ENCODE data around the gene TTC31. TPM values are rescaled to one million over a fixed set of nuclear protein-coding genes. Genes with fewer than 3 reads are reported as not detected.
"Not testable (repeated sequence)": the region's sequence is repeated elsewhere in the genome, so short reads cannot be mapped to it uniquely, and the experiment has no call there.

Gene TTC31
- total RNA-seq, 2 donors from 2014 or later = 27.2 to 32.4 TPM

GRCh38 chr2:74447230-74447999 is 35.5 kb upstream of the TTC31 start:
- ATAC-seq (replicated peaks) = no peak

DNA sequence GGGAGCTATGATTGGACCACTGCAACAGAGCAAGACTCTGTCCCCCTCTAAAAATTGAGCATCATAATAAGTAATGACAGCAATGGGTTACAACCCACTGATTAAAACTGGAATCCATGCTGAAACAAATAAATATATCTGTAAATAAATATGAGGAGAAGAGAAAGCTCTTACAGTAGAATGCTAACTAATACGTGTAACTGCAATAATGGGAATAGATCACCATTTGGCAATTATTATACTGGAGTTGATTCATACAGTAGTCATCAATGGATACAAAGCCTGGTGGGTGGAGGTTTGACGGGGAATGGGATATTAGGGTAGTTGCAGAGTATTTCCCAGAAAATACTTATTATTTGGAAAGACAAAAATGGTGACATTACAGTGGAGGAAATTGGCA is 34.1 kb upstream of the TTC31 start:
- H3K4me3 Mint-ChIP-seq = no peak overlapping the region
- no peak overlapping the region for H3K27ac Mint-ChIP-seq
- no peak for ATAC-seq (replicated peaks)
- H3K9me3 Mint-ChIP-seq = no peaks in the 10 kb centered on the region
- H3K4me1 Mint-ChIP-seq = peaks cover 5% of the 10 kb centered on the region
- H3K27me3 Mint-ChIP-seq = no peaks in the 10 kb centered on the region
- no peaks in the 10 kb centered on the region for H3K36me3 Mint-ChIP-seq (ENCODE audit: low read depth)

More at GRCh38 chr2:74447230-74447999, 35.5 kb upstream of the TTC31 start:
- H3K9me3 Mint-ChIP-seq = no peaks in the 10 kb centered on the region
- H3K36me3 Mint-ChIP-seq (ENCODE audit: low read depth) = no peaks in the 10 kb centered on the region
- no peak overlapping the region for H3K4me3 Mint-ChIP-seq
- peaks cover 1% of the 10 kb centered on the region for H3K27me3 Mint-ChIP-seq
- no peaks in the 10 kb centered on the region for H3K4me1 Mint-ChIP-seq
- no peak overlapping the region for H3K27ac Mint-ChIP-seq

DNA sequence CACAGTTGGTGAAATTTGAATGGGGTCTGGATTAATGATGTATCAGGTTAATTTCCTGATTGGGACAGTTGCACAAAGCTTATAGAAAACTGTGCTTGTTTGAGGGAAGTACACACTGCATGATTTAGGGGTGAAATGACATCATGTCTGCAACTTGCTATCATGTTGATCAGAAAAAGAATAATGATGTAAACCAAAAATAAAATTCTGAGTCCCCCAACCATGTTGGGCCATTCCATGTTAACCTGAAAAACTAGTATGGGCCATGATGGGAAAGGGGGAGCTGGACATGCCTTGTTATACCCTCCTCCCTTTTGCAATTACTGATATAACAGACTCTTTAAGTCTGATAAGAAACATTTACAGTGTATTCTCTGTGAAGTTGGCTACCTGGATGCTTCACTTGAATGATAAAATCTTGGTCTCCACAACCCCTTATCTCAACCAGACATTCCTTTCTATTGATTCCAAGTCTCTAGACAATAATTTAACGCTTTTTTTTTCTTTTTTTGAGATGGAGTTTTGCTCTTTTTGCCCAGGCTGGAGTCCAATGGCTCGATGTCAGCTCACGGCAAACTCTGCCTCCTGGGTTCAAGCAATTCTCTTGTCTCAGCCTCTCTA is 32.2 kb upstream of the TTC31 start:
- H3K36me3 Mint-ChIP-seq (ENCODE audit: low read depth) = peaks cover 13% of the 10 kb centered on the region
- no peak overlapping the region for H3K27ac Mint-ChIP-seq
- H3K9me3 Mint-ChIP-seq = no peaks in the 10 kb centered on the region
- ATAC-seq (replicated peaks) = no peak
- H3K4me3 Mint-ChIP-seq = no peak overlapping the region
- peaks cover 20% of the 10 kb centered on the region for H3K4me1 Mint-ChIP-seq
- H3K27me3 Mint-ChIP-seq = no peaks in the 10 kb centered on the region

- Mint-ChIP-seq H3K9me3 (no peaks in the 10 kb centered on the region), H3K4me1 (peaks cover 46% of the 10 kb centered on the region), H3K27ac (peak within 1 kb of the TSS; percentile 99), H3K4me3 (peak within 1 kb of the TSS; percentile 100), H3K27me3 (no peaks in the 10 kb centered on the region), H3K36me3 (ENCODE audit: low read depth) (peaks cover 41% of the 10 kb centered on the region)
- ATAC-seq (replicated peaks) = peak; percentile 65
Observed at GRCh38 chr2:74454654-74455511, 28.0 kb upstream of the TTC31 start, which contains the start of gene INO80B. Gene INO80B (plus strand): TSS chr2:74455087. CDS start chr2:74455117, 30 bp downstream.

DNA sequence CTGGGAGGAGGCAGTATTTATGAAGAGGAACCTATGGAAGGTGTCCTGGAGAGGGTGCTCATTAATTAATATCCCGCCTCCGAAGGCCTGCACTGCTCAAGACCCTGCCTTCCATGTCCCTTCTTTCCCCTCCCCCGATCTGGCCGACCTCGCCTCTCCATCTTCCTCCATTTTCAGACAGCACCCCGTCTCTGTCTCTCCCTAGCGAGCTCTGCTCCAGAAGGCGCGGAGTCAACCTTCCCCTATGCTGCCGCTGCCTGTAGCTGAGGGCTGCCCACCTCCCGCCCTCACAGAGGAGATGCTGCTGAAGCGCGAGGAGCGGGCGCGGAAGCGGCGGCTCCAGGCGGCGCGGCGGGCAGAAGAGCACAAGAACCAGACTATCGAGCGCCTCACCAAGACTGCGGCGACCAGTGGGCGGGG is 25.7 kb upstream of the TTC31 start:
- peaks cover 46% of the 10 kb centered on the region for H3K4me1 Mint-ChIP-seq
- peak overlapping the region; percentile 100 for H3K4me3 Mint-ChIP-seq
- H3K36me3 Mint-ChIP-seq (ENCODE audit: low read depth) = peaks cover 51% of the 10 kb centered on the region
- peak overlapping the region; percentile 99 for H3K27ac Mint-ChIP-seq
- no peaks in the 10 kb centered on the region for H3K27me3 Mint-ChIP-seq
- H3K9me3 Mint-ChIP-seq = no peaks in the 10 kb centered on the region
- no peak for ATAC-seq (replicated peaks)

- H3K36me3 Mint-ChIP-seq (ENCODE audit: low read depth) = peaks cover 56% of the 10 kb centered on the region
- H3K27ac Mint-ChIP-seq = peak overlapping the region; percentile 99
- no peaks in the 10 kb centered on the region for H3K9me3 Mint-ChIP-seq
- peak overlapping the region; percentile 100 for H3K4me3 Mint-ChIP-seq
- peak; percentile 27 for ATAC-seq (replicated peaks)
- peaks cover 46% of the 10 kb centered on the region for H3K4me1 Mint-ChIP-seq
- no peaks in the 10 kb centered on the region for H3K27me3 Mint-ChIP-seq
Observed at GRCh38 chr2:74457549-74458131, 25.2 kb upstream of the TTC31 start.

DNA sequence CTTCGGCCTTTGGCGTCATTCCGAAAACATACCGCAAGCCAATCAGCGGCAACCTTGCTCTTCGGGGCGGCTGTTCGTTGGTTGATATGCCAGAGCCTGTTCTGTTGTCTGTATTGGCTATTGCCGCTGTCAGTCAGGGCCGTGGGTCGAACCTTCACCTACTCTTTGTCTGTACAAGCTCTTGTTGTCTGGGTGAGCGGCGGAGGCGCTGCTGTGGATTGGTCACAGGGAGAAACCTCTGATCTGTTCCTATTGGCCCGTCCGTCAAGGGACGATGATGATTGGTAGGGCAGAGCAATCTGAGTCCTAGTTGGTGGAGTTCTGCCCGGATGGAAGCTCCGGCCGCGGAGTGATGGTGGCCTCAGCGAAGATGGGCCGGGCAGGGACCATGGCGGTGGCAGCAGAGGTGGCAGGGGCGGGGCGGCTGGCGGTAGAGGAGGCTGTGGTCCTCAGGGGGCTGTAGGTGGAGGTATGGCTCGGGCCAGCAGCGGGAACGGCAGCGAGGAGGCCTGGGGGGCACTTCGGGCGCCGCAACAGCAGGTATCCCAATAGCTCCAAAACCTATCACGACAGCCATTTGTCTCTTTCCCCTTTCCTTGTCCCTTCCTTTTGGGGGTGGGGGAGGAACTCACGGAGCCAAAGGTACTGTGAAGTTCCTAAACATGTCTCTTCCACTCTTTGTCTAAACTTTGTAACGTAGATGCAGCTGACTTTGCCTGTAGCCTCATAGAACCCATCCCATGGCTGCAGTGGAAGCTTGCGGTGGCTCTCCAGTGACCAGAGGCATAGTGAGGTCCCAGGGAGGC is 24.5 kb upstream of the TTC31 start, which contains the start of gene WBP1:
WBP1 (plus strand) TSS at position 307 of the 806 bp plus-strand sequence; CDS start at position 472, 165 bp downstream.
- Mint-ChIP-seq H3K27ac (peak within 1 kb of the TSS; percentile 99), H3K4me1 (peaks cover 45% of the 10 kb centered on the region), H3K36me3 (ENCODE audit: low read depth) (peaks cover 63% of the 10 kb centered on the region), H3K4me3 (peak within 1 kb of the TSS; percentile 100), H3K9me3 (no peaks in the 10 kb centered on the region), H3K27me3 (no peaks in the 10 kb centered on the region)
- ATAC-seq (replicated peaks) = peak; percentile 89

- peak overlapping the region; percentile 99 for H3K27ac Mint-ChIP-seq
- peaks cover 46% of the 10 kb centered on the region for H3K4me1 Mint-ChIP-seq
- ATAC-seq (replicated peaks) = no peak
- peak overlapping the region; percentile 100 for H3K4me3 Mint-ChIP-seq
- H3K9me3 Mint-ChIP-seq = no peaks in the 10 kb centered on the region
- peaks cover 65% of the 10 kb centered on the region for H3K36me3 Mint-ChIP-seq (ENCODE audit: low read depth)
- H3K27me3 Mint-ChIP-seq = no peaks in the 10 kb centered on the region
Observed at GRCh38 chr2:74458938-74459363, 23.9 kb upstream of the TTC31 start.

DNA sequence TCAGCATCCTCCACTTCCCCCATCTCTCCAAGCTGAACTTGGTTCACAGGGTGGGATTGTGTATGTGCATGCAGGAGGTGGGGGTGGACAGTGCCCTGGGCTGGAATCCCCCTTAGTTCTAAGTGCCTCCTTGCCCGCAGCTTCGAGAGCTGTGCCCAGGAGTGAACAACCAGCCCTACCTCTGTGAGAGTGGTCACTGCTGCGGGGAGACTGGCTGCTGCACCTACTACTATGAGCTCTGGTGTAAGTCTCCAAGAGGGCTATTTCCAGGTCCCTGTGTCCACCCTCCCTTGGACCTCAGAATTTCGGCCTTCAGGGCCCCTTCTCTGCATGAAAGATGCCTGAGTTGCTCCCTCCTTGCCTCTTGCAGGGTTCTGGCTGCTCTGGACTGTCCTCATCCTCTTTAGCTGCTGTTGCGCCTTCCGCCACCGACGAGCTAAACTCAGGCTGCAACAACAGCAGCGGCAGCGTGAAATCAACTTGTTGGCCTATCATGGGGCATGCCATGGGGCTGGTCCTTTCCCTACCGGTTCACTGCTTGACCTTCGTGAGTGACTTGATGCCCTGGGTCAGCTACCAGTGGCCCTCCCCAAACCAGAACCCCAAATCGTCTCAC is 23.3 kb upstream of the TTC31 start:
- Mint-ChIP-seq H3K4me3 (peak overlapping the region; percentile 100), H3K27ac (peak overlapping the region; percentile 99), H3K4me1 (peaks cover 41% of the 10 kb centered on the region), H3K36me3 (ENCODE audit: low read depth) (peaks cover 63% of the 10 kb centered on the region)
- H3K27me3 Mint-ChIP-seq; ATAC-seq (replicated peaks); H3K9me3 Mint-ChIP-seq: not testable (repeated sequence)

DNA sequence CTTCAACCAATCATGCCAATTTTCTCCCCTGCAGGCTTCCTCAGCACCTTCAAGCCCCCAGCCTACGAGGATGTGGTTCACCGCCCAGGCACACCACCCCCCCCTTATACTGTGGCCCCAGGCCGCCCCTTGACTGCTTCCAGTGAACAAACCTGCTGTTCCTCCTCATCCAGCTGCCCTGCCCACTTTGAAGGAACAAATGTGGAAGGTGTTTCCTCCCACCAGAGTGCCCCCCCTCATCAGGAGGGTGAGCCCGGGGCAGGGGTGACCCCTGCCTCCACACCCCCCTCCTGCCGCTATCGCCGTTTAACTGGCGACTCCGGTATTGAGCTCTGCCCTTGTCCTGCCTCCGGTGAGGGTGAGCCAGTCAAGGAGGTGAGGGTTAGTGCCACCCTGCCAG is 22.7 kb upstream of the TTC31 start:
- H3K9me3 Mint-ChIP-seq; H3K27me3 Mint-ChIP-seq; ATAC-seq (replicated peaks): not testable (repeated sequence)
- H3K4me3 Mint-ChIP-seq = peak overlapping the region; percentile 100
- H3K36me3 Mint-ChIP-seq (ENCODE audit: low read depth) = peaks cover 58% of the 10 kb centered on the region
- peaks cover 36% of the 10 kb centered on the region for H3K4me1 Mint-ChIP-seq
- peak overlapping the region; percentile 43 for H3K27ac Mint-ChIP-seq

- no peak overlapping the region for H3K4me3 Mint-ChIP-seq
- ATAC-seq (replicated peaks) = no peak
- peaks cover 50% of the 10 kb centered on the region for H3K36me3 Mint-ChIP-seq (ENCODE audit: low read depth)
- H3K4me1 Mint-ChIP-seq = peaks cover 23% of the 10 kb centered on the region
- no peaks in the 10 kb centered on the region for H3K9me3 Mint-ChIP-seq
- no peaks in the 10 kb centered on the region for H3K27me3 Mint-ChIP-seq
- H3K27ac Mint-ChIP-seq = no peak overlapping the region
Observed at GRCh38 chr2:74461187-74462053, 21.5 kb upstream of the TTC31 start.

- Mint-ChIP-seq H3K27ac (no peak overlapping the region), H3K4me3 (peak overlapping the region; percentile 99)
- no peak for ATAC-seq (replicated peaks)
Observed at GRCh38 chr2:74462054-74462785, 20.7 kb upstream of the TTC31 start.

More at GRCh38 chr2:74462054-74462785, 20.7 kb upstream of the TTC31 start:
- Mint-ChIP-seq H3K9me3 (no peaks in the 10 kb centered on the region), H3K36me3 (ENCODE audit: low read depth) (peaks cover 42% of the 10 kb centered on the region), H3K27me3 (no peaks in the 10 kb centered on the region), H3K4me1 (peaks cover 16% of the 10 kb centered on the region)
